DOHH2 (cell line): Measurements from ENCODE around the gene ASGR2.

ENCODE experiments used
- EZH2phosphoT487 ChIP-seq: fragments of 200-600 bp; sonication (generic); IDR thresholded peaks from 2 replicates; pipeline ENCODE4 v1.6.1; 2017; ENCODE audit warnings: borderline replicate concordance, mild to moderate bottlenecking, antibody characterized with exemption, low read length, moderate library complexity, mixed read lengths
- TF ChIP-seq, protein P1 (sequence below): fragments of 200-600 bp; sonication (generic); IDR thresholded peaks from one replicate; pipeline ENCODE4 v1.5.1; 2014; ENCODE audit warnings: antibody characterized with exemption, mild to moderate bottlenecking, low read depth, low read length; ENCODE audit not compliant: poor library complexity, severe bottlenecking

DNA sequence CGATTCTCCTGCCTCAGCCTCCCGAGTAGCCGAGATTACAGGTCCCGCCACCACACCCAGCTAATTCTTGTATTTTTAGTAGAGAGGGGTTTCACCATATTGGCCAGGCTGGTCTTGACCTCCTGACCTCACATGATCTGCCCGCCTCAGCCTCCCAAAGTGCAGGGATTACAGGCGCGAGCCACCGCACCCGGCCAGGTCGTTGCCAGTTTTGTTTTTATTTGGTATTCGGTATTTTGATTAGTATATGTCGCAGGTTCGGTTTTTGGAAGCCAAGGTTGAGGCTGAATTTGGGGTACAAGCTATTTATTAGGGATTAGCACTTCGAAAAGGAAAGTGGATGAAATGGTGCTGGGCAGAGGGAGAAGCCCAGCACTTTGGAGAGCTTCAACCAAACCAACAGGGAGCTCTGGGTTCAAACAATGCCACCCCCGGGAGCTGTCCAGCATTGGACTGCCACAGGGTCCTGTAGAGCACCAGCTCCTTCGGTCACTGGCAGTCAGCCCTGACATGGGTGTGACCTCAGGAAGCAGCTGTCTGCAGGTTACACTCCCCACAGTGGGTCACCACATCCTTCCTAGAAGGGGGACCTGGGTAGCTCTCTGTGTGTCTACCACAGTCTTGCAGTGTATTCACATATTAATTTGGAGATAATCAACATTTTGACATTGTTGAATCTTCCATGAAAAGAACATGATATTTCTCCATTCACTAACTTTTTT lies 33.1 kb downstream of the ASGR2 start:
- TF ChIP-seq EZH2phosphoT487 = no peak
- TF ChIP-seq, protein P1, sequence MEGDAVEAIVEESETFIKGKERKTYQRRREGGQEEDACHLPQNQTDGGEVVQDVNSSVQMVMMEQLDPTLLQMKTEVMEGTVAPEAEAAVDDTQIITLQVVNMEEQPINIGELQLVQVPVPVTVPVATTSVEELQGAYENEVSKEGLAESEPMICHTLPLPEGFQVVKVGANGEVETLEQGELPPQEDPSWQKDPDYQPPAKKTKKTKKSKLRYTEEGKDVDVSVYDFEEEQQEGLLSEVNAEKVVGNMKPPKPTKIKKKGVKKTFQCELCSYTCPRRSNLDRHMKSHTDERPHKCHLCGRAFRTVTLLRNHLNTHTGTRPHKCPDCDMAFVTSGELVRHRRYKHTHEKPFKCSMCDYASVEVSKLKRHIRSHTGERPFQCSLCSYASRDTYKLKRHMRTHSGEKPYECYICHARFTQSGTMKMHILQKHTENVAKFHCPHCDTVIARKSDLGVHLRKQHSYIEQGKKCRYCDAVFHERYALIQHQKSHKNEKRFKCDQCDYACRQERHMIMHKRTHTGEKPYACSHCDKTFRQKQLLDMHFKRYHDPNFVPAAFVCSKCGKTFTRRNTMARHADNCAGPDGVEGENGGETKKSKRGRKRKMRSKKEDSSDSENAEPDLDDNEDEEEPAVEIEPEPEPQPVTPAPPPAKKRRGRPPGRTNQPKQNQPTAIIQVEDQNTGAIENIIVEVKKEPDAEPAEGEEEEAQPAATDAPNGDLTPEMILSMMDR = no peak
